ENCODE data around the gene ARID4B. TPM values are rescaled to one million over a fixed set of nuclear protein-coding genes. Genes with fewer than 3 reads are reported as not detected.

ARID4B gene
- total RNA-seq, 2 experiments from 2014 or later = 43.3 to 45.7 TPM

DNA sequence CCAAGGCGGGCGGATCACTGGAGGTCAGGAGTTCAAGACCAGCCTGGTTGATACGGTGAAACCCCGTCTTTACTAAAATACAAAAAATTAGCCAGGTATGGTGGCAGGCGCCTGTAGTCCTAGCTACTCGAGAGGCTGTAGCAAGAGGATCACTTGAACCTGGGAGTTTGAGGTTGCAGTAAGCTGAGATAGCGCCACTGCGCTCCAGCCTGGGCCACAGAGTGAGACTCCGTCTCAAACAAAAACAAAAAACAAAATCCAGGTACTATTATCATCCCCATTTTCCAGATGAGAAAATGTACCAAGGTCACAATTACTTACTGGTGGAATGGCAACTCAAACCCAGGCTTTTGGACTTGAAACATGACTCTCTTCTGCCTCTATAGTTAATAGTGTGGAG, 203.9 kb downstream of the ARID4B start:
- no peak overlapping the region for H3K27ac Mint-ChIP-seq
- ATAC-seq = no peak
- DNase-seq = no peak
- H3K4me3 Mint-ChIP-seq = no peak overlapping the region
- H3K27me3 Mint-ChIP-seq (ENCODE audit: low read depth) = no peaks in the 10 kb centered on the region
- peaks cover 52% of the 10 kb centered on the region for H3K4me1 Mint-ChIP-seq (ENCODE audit: low read depth)
- ChIA-PET CTCF (interaction anchor here (1.8 kb wide), 1 partner anchor 293 kb away, joined by 4 read pairs; no protein-coding TSS in a partner anchor), POLR2A (interaction anchor here (0.6 kb wide), 1 partner anchor 512 kb away, joined by 7 read pairs; no protein-coding TSS in a partner anchor)
- no peaks in the 10 kb centered on the region for H3K9me3 Mint-ChIP-seq (ENCODE audit: insufficient read depth)
- H3K36me3 Mint-ChIP-seq (ENCODE audit: low read depth) = peaks cover 61% of the 10 kb centered on the region

DNA sequence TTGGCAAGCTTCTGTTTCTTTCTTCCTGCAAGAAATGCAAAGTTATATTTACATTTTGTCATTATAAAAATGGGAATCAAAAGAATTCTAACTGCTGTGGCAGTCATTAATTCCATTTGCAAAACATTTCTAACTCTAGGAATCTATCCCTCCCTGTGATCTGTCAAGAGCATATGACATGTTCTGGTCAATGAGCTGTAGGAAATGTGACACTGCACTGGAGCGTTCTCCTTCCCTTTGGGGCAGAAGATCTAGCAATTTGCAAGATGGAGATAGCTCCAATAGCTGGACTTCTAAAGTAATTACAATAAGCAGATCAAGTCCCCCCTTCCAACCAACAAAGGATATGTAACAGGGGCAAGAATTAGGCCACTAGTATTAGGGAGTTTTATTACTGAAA, 205.6 kb downstream of the ARID4B start:
- Mint-ChIP-seq H3K27me3 (ENCODE audit: low read depth) (no peaks in the 10 kb centered on the region), H3K4me3 (no peak overlapping the region), H3K9me3 (ENCODE audit: insufficient read depth) (no peaks in the 10 kb centered on the region), H3K36me3 (ENCODE audit: low read depth) (peaks cover 63% of the 10 kb centered on the region), H3K27ac (no peak overlapping the region), H3K4me1 (ENCODE audit: low read depth) (peaks cover 43% of the 10 kb centered on the region)
- CTCF ChIA-PET = interaction anchor here (0.8 to 5.0 kb wide), 7 partner anchors 9 to 645 kb away, joined by 3 to 33 read pairs (median 4); no protein-coding TSS in a partner anchor
- POLR2A ChIA-PET = interaction anchor here (1.6 kb wide), 1 partner anchor 38 kb away, joined by 4 read pairs; the partner anchor contains the start of gene RBM34
- ATAC-seq = no peak
- no peak for DNase-seq

Small RNA genes within 50 kb of the gene (microRNA-seq; reads per million reads assigned to microRNA genes)
- gene MIR4753 = 5.7 reads per million, percentile 7 among the genes with 10 or more reads in this experiment

Other genes starting within 250 kb of the ARID4B start
- gene TOMM20, start 199.3 kb downstream of the ARID4B start, total RNA-seq = 10 to 100 TPM; 72.2 to 81.7 TPM
- 100 to 1,000 TPM; 115 to 117 TPM for gene RBM34, start 166.9 kb downstream of the ARID4B start, total RNA-seq
- gene GGPS1, start 391 bp upstream of the ARID4B start, total RNA-seq = 10 to 100 TPM; 24.5 to 25.9 TPM
- 10 to 100 TPM; 28.1 to 31.9 TPM for gene TBCE, start 39.2 kb upstream of the ARID4B start, total RNA-seq
- 10 to 100 TPM; 12.9 to 13.0 TPM for gene B3GALNT2, start 176.3 kb upstream of the ARID4B start, total RNA-seq